GM18498 (cell line): Measurements from ENCODE around the gene SMYD4.
"Not testable (repeated sequence)": the region's sequence is repeated elsewhere in the genome, so short reads cannot be mapped to it uniquely, and the experiment has no call there.

ENCODE experiments used
- ATAC-seq: cut with Tn5 transposase; IDR thresholded peaks from one replicate; pipeline ENCODE4 v1.9.1; 2021; ENCODE audit warnings: mild to moderate bottlenecking, moderate library complexity; ENCODE audit not compliant: unreplicated experiment

The SMYD4 gene

GRCh38 chr17:1783834-1784611, 45.7 kb downstream of the SMYD4 start:
- no peak for ATAC-seq

DNA sequence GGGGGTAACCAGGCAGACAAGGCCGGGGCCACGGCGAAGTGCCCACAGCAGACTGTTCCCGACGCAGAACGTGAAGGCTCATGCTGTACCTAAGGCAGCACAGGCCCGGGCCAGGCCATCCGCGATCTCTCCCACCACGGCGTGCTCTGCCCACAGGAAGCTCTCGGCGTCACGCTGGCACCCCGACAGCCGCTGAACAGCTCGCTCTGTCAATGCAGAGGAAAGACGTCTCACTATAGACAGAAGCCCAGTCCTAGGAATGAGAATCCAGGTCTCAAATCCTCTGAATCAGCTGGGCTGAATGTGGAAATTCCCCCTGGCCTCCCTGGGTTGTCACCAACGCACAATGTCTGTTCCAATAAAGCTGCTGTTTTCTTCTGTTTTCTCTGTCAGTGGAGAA, 46.4 kb downstream of the SMYD4 start:
- ATAC-seq = no peak

DNA sequence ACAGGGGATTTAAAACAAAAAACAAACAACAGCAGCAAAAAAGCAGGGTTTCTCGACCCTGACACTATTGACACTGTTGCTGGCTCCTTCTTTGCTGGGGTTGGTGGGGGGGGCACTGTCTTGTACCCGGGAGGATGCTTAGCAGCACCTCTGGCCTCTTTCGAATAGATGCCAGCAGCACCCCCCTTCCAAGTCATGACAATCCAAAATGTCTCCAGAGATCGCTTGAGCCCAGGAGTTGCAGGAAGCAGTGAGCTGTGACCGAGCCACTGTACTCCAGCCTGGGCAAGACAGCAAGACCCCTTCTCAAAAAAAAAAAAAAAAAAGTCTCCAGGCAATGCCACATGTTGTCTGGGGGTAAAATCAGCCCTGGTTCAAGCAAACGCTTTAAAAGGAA, 47.5 kb downstream of the SMYD4 start:
- no peak for ATAC-seq

DNA sequence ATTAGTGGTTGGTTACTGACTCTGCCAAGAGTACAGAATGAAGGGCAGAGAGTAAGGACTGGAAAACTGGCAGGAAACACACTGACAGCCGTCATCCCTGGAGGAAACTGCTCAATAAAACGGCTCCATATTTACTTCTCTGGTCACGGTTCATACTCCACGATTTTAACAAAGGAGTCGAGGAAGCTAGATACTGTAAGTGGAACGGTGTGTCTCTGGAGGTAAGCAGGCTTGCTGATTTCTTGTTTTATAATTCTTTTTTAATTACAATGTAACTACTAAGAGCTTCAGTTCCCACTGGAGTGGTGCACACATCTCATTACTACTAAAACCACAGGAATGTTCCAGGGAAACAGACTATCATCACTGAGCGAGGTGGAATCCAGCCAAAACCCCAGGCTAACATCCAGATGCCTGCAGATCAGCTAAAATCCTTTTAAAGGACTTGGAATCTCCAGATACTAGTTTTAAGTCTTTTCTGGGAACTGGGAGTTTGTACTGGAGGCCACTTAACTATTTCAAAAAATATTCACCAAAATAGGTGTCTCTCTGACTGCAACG, 50.1 kb downstream of the SMYD4 start:
- ATAC-seq = no peak

GRCh38 chr17:1776857-1777256, 52.8 kb downstream of the SMYD4 start:
- no peak for ATAC-seq

DNA sequence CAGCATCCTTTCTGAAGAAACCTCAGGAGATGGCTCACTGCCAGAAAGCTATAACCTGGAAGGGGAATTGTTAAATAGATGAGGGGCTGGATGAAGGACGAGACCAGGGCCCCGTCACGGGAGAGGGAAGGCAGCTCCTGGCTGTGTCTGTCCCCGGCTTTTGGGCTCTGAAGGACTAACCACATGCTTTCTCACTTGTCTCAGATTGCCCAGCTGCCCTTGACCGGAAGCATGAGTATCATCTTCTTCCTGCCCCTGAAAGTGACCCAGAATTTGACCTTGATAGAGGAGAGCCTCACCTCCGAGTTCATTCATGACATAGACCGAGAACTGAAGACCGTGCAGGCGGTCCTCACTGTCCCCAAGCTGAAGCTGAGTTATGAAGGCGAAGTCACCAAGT, 53.4 kb downstream of the SMYD4 start:
- ATAC-seq = no peak

GRCh38 chr17:1774390-1775176, 55.1 kb downstream of the SMYD4 start:
- ATAC-seq = no peak

DNA sequence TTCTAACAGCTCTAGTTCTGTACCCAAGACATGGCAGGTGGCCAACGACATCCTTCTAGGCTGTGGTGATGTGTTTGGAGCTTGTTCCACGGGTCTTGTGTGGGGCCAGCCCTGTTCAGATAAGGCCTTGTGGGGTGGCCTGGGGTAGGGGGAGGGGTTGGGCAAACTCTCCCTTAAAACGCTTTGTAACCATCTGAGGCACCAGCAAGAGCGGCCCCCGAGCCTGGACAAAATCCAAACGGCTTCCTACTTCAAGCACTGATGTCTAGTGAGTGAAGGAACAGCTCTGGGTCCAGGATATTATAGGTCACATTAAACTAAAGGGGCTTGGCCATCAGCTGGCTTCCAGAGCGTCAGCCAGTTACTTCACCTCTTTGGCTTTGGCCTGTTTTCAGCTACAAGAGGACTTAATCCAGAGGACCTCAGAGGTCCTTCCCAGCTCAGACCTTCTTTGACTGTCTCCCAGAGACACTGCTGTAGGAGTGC, 56.0 kb downstream of the SMYD4 start:
- ATAC-seq = no peak

GRCh38 chr17:1773000-1773695, 56.6 kb downstream of the SMYD4 start:
- ATAC-seq = not testable (repeated sequence)

GRCh38 chr17:1769822-1770477, 59.8 kb downstream of the SMYD4 start:
- ATAC-seq = no peak

DNA sequence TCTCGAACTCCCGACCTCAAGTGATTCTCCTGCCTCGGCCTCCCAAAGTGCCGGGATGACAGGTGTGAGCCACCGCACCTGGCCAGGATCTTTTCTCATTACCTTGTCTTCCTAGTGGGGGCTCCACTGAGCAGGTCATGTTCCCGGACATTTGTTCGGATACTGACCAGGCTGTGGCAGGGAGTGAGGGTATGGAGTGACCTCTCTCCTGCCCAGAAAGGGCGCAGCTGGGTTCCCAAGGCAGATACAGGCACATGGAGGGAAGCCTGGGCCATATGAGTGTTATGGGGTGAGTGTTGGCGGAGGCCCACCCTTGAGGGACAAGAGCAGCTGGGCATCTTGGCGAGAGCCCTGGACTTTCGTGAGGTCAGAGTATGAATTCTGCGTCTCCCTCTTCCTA, 62.3 kb downstream of the SMYD4 start:
- no peak for ATAC-seq

GRCh38 chr17:1766382-1767135, 63.1 kb downstream of the SMYD4 start:
- no peak for ATAC-seq

DNA sequence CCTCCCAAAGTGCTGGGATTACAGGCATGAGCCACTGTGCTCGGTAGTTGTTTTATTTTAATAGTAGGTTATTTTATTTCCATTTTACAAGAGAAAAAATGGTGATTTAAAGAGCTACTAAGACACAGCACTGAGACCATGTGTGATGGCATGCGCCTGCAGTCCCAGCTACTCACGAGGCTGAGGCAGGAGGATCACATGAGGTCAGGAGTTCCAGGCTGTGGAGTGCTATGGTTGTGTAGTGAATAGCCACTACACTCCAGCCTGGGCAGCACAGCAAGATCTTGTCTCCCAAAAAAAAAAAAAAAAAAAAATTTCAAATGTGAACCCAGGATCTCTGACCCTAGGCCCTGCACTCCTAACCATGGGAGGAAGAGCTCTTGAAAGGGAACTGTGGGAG, 64.1 kb downstream of the SMYD4 start:
- ATAC-seq = no peak

DNA sequence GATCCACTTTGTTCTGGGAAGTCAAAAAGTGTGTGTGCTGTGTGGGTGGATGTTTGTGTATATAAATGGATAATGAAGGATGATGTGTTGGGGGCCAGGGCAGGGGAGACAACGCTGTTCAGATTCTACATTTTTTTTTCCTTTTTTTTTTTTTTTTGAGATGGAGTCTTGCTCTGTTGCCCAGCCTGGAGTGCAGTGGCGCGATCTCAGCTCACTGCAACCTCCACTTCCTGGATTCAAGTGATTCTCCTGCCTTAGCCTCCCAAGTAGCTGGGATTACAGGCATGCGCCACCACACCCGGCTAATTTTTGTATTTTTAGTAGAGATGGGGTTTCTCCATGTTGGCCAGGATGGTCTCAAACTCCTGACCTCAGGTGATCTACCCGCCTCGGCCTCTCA, 65.0 kb downstream of the SMYD4 start:
- ATAC-seq = not testable (repeated sequence)

DNA sequence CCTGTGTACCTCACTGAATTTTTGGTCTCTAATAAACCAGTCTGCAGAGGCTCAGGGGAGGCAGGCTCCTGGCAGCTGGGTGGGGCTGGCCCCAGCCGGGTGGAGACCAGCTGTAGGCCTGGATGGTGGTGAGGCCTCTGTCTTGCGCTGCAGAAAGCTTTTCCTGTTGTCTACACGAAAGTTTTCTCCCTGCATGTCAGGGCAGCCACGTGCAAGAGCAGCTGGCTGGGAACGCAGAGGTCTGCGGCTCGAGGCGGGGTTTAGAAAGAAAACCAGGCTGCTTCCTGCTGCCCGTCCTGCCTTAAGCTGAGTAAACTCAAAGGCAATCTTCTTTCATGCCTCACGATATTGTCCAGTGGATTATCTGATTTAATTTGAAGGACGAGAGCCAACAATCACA, 65.4 kb downstream of the SMYD4 start:
- ATAC-seq = no peak

- ATAC-seq = no peak
Measured at GRCh38 chr17:1762901-1763898, 66.5 kb downstream of the SMYD4 start.

DNA sequence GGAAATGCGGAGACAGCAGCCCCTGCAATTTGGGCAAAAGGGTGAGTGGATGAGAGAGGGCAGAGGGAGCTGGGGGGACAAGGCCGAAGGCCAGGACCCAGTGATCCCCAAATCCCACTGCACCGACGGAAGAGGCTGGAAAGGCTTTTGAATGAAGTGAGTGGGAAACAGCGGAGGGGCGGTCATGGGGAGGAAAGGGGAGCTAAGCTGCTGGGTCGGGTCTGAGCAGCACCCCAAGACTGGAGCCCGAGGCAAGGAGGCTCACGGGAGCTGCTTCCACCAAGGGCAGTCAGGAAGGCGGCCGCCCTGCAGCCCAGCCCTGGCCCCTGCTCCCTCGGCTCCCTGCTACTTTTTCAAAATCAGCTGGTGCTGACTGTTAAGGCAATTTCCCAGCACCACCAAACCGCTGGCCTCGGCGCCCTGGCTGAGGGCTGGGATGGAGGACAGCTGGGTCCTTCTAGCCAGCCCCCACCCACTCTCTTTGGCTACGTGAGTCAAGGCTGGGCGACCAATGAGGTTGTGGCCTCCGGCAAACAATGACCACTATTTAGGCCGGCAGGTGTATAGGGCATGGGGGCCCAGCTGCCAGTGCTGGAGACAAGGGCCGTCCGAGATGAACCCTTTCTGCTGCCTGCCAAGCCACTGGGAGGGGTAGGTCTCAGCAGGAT, 67.3 kb downstream of the SMYD4 start:
- ATAC-seq = no peak

DNA sequence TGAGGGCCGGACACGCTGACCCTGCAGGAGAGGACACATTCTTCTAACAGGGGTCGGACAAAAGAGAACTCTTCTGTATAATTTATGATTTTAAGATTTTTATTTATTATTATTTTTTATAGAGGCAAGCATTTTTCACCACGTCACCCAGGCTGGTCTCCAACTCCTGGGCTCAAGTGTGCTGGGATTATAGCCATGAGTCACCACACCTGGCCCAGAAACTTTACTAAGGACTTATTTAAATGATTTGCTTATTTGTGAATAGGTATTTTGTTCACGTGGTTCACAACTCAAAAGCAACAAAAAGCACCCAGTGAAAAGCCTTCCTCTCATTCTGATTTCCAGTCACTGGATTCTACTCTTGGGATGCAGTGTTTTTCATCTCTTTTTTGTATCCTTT, 70.2 kb downstream of the SMYD4 start:
- no peak for ATAC-seq
